Subcutaneous abdominal adipose tissue (tissue), 5 donors: ENCODE results near the gene SHISA7.

Experiments
- H3K27ac ChIP-seq: one replicate; pipeline ENCODE4 v1.7.0; 2013; ENCODE audit warnings: low read depth, mild to moderate bottlenecking, inconsistent platforms, low read length, moderate library complexity
- H3K27me3 ChIP-seq, 5 donors: one replicate each; pipeline ENCODE4 v1.7.0; 2013; ENCODE audit warnings: low read length in 5 of 5, inconsistent platforms in 1 of 5; ENCODE audit not compliant: control insufficient read depth in 5 of 5, insufficient read depth in 4 of 5
- H3K36me3 ChIP-seq, 5 donors: one replicate each; pipeline ENCODE4 v1.7.0; 2013; ENCODE audit warnings: low read length in 5 of 5; ENCODE audit not compliant: control insufficient read depth in 5 of 5, insufficient read depth in 5 of 5
- H3K4me1 ChIP-seq, 5 donors: one replicate each; pipeline ENCODE4 v1.7.0; 2013; ENCODE audit warnings: low read length in 5 of 5, mild to moderate bottlenecking in 3 of 5, moderate library complexity in 1 of 5; ENCODE audit not compliant: control insufficient read depth in 5 of 5, insufficient read depth in 5 of 5
- H3K4me3 ChIP-seq, 5 donors: one replicate each; pipeline ENCODE4 v1.7.0; 2013; ENCODE audit warnings: low read length in 5 of 5, low read depth in 1 of 5
- H3K9ac ChIP-seq, 5 donors: one replicate each; pipeline ENCODE4 v1.7.0; 2013; ENCODE audit warnings: low read length in 5 of 5, mild to moderate bottlenecking in 4 of 5, moderate library complexity in 3 of 5
- H3K9me3 ChIP-seq, 5 donors: one replicate each; pipeline ENCODE4 v1.7.0; 2013; ENCODE audit warnings: low read length in 5 of 5; ENCODE audit not compliant: control insufficient read depth in 5 of 5
- donor health status: healthy.
- donor health status: healthy.
- donor health status: healthy.
- donor health status: healthy.
- donor health status: healthy.

The SHISA7 gene

GRCh38 chr19:55447421-55448174 lies 4.5 kb upstream of the SHISA7 start:
- Histone ChIP-seq H3K9ac (no peak overlapping the region), H3K4me1 (peaks cover 0 to 10% (median 9%) of the 10 kb centered on the region in 5 donors), H3K4me3 (no peak overlapping the region), H3K27ac (no peak overlapping the region), H3K9me3 (no peaks in the 10 kb centered on the region), H3K27me3 (peaks cover 25 to 61% (median 54%) of the 10 kb centered on the region in 5 donors), H3K36me3 (no peaks in the 10 kb centered on the region)

- H3K4me3 ChIP-seq: no peak overlapping the region
- H3K27me3 ChIP-seq: peaks cover 27 to 62% (median 58%) of the 10 kb centered on the region in 5 donors
- no peaks in the 10 kb centered on the region for H3K36me3 ChIP-seq
- no peak overlapping the region for H3K9ac ChIP-seq
- H3K9me3 ChIP-seq: no peaks in the 10 kb centered on the region
- no peak overlapping the region for H3K27ac ChIP-seq
- H3K4me1 ChIP-seq: peaks cover 0 to 10% (median 5%) of the 10 kb centered on the region in 5 donors
Measured at GRCh38 chr19:55446060-55446459, 3.0 kb upstream of the SHISA7 start.

DNA sequence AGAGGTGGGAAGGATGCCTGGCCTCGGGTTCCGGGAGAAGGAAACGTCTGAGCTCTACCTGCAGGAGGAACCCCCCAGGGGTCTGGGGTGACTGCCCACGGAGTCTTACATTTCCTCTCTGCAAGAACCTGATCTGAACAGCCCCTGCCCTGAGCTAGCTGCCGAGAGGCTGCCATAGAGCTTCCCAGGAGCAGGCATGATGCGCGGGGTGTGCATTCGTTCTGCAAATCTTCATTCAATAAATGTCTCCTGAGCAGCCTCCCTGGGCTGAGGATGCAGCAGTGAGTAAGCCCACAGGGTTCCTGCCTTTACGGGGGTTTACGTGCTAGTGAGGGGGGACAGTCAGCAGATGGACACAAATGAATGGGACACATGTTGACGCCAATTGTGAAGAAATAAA lies 1.5 kb upstream of the SHISA7 start:
- Histone ChIP-seq H3K9ac (no peak overlapping the region), H3K9me3 (no peaks in the 10 kb centered on the region), H3K36me3 (no peaks in the 10 kb centered on the region), H3K27me3 (peaks cover 35 to 65% (median 63%) of the 10 kb centered on the region in 5 donors), H3K27ac (no peak overlapping the region), H3K4me3 (no peak overlapping the region), H3K4me1 (peaks cover 0 to 20% (median 6%) of the 10 kb centered on the region in 5 donors)

- H3K4me1 ChIP-seq: peaks cover 0 to 20% (median 6%) of the 10 kb centered on the region in 5 donors
- H3K36me3 ChIP-seq: no peaks in the 10 kb centered on the region
- H3K4me3 ChIP-seq: no peak overlapping the region
- no peak overlapping the region for H3K27ac ChIP-seq
- H3K9me3 ChIP-seq: peaks cover 0 to 2% (median 0%) of the 10 kb centered on the region in 5 donors
- H3K9ac ChIP-seq: no peak overlapping the region
- H3K27me3 ChIP-seq: peaks cover 36 to 65% (median 63%) of the 10 kb centered on the region in 5 donors
Measured at GRCh38 chr19:55443824-55444480, 852 bp upstream of the SHISA7 start.

DNA sequence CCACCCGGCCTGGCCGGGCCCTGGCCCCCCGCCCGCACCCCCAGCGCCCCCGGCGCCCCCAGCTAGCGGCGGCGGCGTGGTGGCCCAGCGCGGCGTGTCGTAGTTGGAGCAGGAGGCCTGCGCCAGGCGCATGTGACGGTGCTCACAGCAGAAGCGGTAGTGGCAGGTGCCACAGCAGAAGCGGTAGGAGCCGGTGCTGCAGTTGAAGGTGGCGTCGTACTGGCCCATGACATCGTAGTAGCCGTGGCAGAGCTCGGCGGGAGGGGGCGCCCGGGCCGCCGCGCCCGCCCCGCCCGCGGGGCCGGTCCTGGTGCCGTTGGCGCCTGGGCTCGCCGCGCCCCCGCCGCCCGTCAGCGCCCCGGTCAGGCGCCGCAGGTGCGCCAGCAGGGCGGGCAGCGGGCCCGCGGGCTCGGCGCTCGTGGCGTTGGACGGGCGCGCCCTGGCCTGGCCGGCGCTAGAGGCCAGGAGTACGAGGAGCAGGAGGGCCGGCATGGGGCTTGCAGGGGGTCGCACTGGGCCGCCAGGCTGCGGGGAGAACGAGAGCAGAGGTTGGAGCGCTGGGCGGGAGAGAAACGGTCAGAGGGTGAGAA lies 633 bp downstream of the SHISA7 start:
- H3K36me3 ChIP-seq: no peaks in the 10 kb centered on the region
- peaks cover 0 to 20% (median 6%) of the 10 kb centered on the region in 5 donors for H3K4me1 ChIP-seq
- H3K4me3 ChIP-seq: no peak overlapping the region
- H3K27me3 ChIP-seq: peaks cover 38 to 75% (median 65%) of the 10 kb centered on the region in 5 donors
- no peak overlapping the region for H3K9ac ChIP-seq
- peaks cover 0 to 4% (median 0%) of the 10 kb centered on the region in 5 donors for H3K9me3 ChIP-seq
- no peak overlapping the region for H3K27ac ChIP-seq

GRCh38 chr19:55441692-55442321 lies 1.3 kb downstream of the SHISA7 start:
- no peak overlapping the region for H3K27ac ChIP-seq
- H3K36me3 ChIP-seq: no peaks in the 10 kb centered on the region
- H3K4me1 ChIP-seq: peaks cover 0 to 20% (median 6%) of the 10 kb centered on the region in 5 donors
- peaks cover 38 to 72% (median 63%) of the 10 kb centered on the region in 5 donors for H3K27me3 ChIP-seq
- H3K9me3 ChIP-seq: peaks cover 0 to 4% (median 0%) of the 10 kb centered on the region in 5 donors
- no peak overlapping the region for H3K9ac ChIP-seq
- H3K4me3 ChIP-seq: no peak overlapping the region

- Histone ChIP-seq H3K4me3 (no peak overlapping the region), H3K36me3 (no peaks in the 10 kb centered on the region), H3K9me3 (peaks cover 0 to 4% (median 0%) of the 10 kb centered on the region in 5 donors), H3K27me3 (peaks cover 38 to 73% (median 63%) of the 10 kb centered on the region in 5 donors), H3K4me1 (peaks cover 0 to 20% (median 6%) of the 10 kb centered on the region in 5 donors), H3K9ac (no peak overlapping the region), H3K27ac (no peak overlapping the region)
Measured at GRCh38 chr19:55441319-55441691, 1.8 kb downstream of the SHISA7 start.

DNA sequence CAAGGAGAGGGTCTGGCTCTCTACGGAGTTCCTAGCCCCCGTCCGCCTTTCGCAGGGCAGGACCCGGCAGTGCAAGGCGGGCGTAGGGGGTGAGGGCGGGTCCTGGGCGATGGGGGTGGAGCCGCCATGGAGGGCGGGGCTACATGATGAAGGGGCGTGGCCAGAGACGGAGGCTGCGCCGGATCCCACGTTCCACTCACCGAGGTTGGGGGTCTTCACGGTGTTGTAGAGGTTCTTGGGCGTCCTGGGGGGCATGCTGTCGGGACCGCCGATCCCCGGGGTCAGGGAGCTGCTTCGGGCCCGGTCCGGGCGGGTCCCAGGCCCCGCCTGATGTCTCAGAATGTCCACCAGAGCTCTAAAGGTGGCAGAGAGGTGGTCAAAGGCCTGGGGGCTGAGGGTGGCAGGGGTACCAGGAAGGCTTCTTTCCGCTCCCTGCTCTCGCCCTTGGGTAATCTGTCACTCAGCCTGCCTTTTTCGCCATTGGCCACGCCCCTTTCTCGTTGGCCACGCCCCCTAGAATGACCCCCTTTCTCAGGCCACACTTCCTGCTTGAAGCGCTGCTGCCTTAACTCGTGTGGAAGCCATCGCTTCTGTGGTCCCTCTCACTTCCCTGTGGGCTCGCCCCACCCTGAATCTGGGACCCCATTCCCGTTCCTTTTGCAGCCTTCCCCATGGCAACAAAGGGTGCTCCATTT lies 2.5 kb downstream of the SHISA7 start:
- Histone ChIP-seq H3K36me3 (no peaks in the 10 kb centered on the region), H3K4me1 (peaks cover 0 to 20% (median 6%) of the 10 kb centered on the region in 5 donors), H3K27ac (no peak overlapping the region), H3K9me3 (peaks cover 0 to 4% (median 0%) of the 10 kb centered on the region in 5 donors), H3K9ac (no peak overlapping the region), H3K4me3 (no peak overlapping the region), H3K27me3 (peaks cover 38 to 73% (median 63%) of the 10 kb centered on the region in 5 donors)

DNA sequence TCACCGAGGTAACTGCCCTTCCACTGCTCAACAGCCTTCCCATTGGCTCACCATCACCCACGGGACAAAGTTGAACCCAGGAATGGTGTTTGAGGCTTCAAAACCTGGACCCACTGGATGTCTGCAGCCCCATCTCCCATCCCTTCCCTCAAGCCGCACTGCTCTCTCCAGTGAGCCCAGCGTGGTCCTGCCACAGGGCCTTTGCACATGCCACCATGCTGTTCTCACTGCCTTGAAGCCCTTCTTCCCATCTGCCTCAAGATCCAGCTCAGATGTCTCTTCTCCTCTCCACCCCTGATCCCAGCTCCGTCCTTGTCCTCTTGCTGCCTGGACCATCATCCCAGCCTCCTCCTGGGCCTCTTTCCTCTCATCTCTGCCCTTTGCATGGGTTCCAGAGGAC lies 4.0 kb downstream of the SHISA7 start:
- Histone ChIP-seq H3K36me3 (no peaks in the 10 kb centered on the region), H3K4me3 (no peak overlapping the region), H3K27me3 (peaks cover 32 to 62% (median 55%) of the 10 kb centered on the region in 5 donors), H3K27ac (no peak overlapping the region), H3K9me3 (peaks cover 0 to 4% (median 0%) of the 10 kb centered on the region in 5 donors), H3K9ac (no peak overlapping the region), H3K4me1 (peaks cover 0 to 20% (median 6%) of the 10 kb centered on the region in 5 donors)
